WERI-Rb-1 (cell line): ENCODE data around the gene IGF2BP3.

Experiments used
- DNase-seq: peaks from one replicate; pipeline ENCODE4 v3.0.0-alpha.2; 2020
- H3K27ac ChIP-seq: fragments of 250-450 bp; sonication (Bioruptor Pico); 2 replicates; pipeline ENCODE4 v1.5.1; 2020; ENCODE audit warnings: mild to moderate bottlenecking, moderate library complexity
- H3K27me3 ChIP-seq: fragments of 250-450 bp; sonication (Bioruptor Pico); 2 replicates; pipeline ENCODE4 v1.5.1; 2021; ENCODE audit warnings: mild to moderate bottlenecking, low read depth, moderate library complexity; ENCODE audit not compliant: insufficient read depth, severe bottlenecking
- H3K36me3 ChIP-seq: fragments of 250-450 bp; sonication (Bioruptor Pico); 2 replicates; pipeline ENCODE4 v1.5.1; 2020; ENCODE audit warnings: mild to moderate bottlenecking, moderate library complexity
- H3K4me3 ChIP-seq: 2 replicates; pipeline ENCODE4 v1.5.1; 2011; ENCODE audit warnings: low read depth, mild to moderate bottlenecking, control low read depth, low read length
- H3K9me3 ChIP-seq: fragments of 250-450 bp; sonication (Bioruptor Pico); 2 replicates; pipeline ENCODE4 v1.5.1; 2021; ENCODE audit warnings: mild to moderate bottlenecking, moderate library complexity; ENCODE audit not compliant: severe bottlenecking
- TF ChIP-seq, protein P1 (sequence below): IDR thresholded peaks from 2 replicates; pipeline ENCODE4 v1.5.1; 2011; ENCODE audit warnings: low read depth, mild to moderate bottlenecking, control low read depth, inconsistent platforms, low read length

Gene IGF2BP3

DNA sequence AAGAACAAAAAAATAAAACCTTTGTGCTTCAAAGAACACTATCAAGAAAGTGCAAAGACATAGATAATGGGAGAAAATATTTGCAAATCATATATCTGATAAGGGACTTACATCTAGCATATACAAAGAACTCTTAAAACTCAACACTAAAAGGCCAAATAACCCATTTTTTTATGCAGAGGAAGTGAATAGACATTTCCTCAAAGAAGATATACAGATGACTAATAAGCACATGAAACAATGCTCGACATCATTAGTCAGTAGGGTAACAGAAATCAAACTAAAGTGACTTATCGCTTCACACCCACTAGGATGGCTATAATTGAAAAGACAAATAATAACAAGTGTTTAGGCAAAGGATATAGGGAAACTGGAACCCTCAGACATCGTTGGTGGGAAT lies 93.2 kb downstream of the IGF2BP3 start:
- Histone ChIP-seq H3K27me3 (no peaks in the 10 kb centered on the region), H3K4me3 (no peak overlapping the region), H3K36me3 (peaks cover 6% of the 10 kb centered on the region), H3K9me3 (no peaks in the 10 kb centered on the region), H3K27ac (no peak overlapping the region)
- TF ChIP-seq, protein P1, sequence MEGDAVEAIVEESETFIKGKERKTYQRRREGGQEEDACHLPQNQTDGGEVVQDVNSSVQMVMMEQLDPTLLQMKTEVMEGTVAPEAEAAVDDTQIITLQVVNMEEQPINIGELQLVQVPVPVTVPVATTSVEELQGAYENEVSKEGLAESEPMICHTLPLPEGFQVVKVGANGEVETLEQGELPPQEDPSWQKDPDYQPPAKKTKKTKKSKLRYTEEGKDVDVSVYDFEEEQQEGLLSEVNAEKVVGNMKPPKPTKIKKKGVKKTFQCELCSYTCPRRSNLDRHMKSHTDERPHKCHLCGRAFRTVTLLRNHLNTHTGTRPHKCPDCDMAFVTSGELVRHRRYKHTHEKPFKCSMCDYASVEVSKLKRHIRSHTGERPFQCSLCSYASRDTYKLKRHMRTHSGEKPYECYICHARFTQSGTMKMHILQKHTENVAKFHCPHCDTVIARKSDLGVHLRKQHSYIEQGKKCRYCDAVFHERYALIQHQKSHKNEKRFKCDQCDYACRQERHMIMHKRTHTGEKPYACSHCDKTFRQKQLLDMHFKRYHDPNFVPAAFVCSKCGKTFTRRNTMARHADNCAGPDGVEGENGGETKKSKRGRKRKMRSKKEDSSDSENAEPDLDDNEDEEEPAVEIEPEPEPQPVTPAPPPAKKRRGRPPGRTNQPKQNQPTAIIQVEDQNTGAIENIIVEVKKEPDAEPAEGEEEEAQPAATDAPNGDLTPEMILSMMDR: no peak
- DNase-seq: no peak

DNA sequence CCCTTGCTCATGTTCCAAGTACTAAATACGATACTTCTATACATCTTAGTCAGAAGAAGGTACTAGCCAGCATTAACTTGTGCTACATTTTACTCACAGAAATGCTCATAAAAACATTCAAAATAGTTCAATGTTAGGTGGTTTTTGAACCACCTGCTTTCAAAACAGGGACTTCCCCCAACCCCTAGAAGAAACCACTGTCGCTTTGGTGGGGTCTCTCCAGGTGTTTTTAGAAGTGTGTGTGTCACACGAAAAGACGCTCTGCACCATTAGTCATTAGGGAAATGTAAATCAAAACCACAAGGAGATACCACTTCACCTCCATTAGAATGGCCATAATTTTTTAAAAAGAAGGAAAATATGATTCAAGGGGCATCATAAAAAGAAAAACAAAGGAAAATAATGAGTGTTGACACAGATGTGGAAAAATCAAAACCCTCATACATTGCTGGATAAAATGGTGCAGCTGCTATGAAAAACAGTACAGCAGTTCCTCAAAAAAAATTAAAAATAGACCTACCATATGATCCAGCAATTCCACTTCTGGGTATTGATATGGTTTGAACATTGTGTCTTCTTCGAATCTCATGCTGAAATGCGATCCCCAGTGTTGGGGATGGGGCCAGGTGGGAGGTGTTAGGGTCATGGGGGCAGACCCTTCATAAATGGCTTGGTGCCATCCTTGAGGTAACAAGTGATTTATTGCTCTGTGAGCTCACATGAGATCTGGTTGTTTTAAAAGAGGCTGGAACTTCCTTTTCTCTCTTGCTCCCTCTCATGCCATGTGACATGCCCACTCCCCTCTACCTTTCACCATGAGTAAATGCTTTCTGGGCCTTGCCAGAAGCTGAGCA lies 96.9 kb downstream of the IGF2BP3 start:
- no peak overlapping the region for H3K4me3 ChIP-seq
- H3K27ac ChIP-seq: no peak overlapping the region
- no peaks in the 10 kb centered on the region; the same call in none of the 2 replicates for H3K36me3 ChIP-seq
- no peak for DNase-seq
- no peaks in the 10 kb centered on the region for H3K9me3 ChIP-seq
- H3K27me3 ChIP-seq: no peaks in the 10 kb centered on the region
- TF ChIP-seq, protein P1: no peak

DNA sequence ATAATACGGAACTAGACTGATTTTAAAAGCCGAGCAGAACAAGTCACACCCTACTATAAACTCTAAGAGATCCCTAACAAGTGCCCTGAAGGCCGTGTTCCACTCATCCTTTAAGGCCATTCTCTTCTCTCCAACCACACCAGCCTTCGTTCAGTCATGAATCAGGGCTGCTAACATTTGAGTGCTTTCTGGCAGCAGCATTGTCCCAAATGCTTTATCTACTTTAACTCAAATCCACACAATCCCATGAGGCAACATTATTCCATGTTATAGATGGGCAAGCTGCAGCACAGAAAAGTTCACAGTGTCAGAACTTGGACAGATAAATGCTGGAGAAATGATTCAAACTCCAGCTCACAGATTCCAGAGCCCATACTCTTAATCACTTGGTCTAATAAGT lies 97.7 kb downstream of the IGF2BP3 start:
- TF ChIP-seq, protein P1: no peak
- H3K27ac ChIP-seq: no peak overlapping the region
- H3K27me3 ChIP-seq: no peaks in the 10 kb centered on the region
- no peak for DNase-seq
- H3K36me3 ChIP-seq: no peaks in the 10 kb centered on the region; the same call in none of the 2 replicates
- no peaks in the 10 kb centered on the region for H3K9me3 ChIP-seq
- no peak overlapping the region for H3K4me3 ChIP-seq

DNA sequence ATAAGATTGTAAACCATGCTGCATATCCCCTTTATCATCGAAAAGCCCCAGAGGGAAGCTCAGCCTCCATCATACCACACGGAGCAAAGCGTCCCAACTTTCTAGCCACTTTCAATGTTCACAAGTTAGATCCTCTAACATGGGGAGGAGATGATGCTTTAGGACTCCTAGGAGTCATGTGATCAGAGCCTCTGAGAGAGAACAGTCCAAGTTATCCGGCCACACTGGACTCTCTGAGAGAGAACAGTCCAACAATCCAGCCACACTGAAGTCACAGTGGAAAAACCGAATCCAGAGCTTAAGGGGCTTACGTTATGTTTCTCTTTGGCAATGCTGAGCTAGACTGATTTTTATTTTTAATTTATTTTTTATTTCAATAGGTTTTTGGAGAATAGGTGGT lies 98.6 kb downstream of the IGF2BP3 start:
- no peak overlapping the region for H3K27ac ChIP-seq
- no peak for DNase-seq
- H3K9me3 ChIP-seq: no peaks in the 10 kb centered on the region
- H3K4me3 ChIP-seq: no peak overlapping the region
- TF ChIP-seq, protein P1: no peak
- no peaks in the 10 kb centered on the region; the same call in none of the 2 replicates for H3K36me3 ChIP-seq
- no peaks in the 10 kb centered on the region for H3K27me3 ChIP-seq

DNA sequence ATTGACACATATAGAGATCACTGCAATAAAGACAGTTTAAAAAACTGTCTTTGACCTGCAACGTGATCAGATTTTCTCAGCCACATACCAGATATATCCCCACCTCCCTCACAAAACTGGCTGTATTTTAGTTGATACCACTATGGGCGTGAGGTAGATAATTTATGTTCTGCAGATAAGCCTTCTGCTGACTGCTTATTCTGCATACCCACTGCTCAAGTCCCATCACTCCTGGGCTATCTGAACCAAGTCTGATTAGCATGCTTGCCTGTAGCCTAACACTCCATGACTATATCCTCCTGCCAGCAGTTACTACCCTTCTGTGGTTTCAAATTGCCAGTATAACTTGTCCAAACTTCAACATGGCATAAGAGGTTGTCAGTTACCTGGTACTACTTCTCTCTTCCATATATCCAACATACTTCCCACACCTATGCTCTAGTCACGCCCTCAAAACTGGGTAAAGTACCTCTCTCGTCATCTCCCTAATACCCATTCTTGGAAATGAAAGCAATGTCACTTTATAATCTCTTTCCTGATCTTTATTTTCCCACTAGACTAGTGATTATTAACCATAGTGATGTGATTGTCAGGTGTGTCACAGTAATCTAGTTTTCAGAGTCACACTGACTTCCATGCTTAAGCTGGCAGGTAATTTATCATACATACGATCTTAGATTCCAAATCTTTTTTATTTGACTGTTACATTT lies 100.4 kb downstream of the IGF2BP3 start:
- H3K36me3 ChIP-seq: peaks cover 4% of the 10 kb centered on the region
- no peak overlapping the region for H3K27ac ChIP-seq
- no peaks in the 10 kb centered on the region for H3K9me3 ChIP-seq
- TF ChIP-seq, protein P1: no peak
- H3K4me3 ChIP-seq: no peak overlapping the region
- no peak for DNase-seq
- no peaks in the 10 kb centered on the region for H3K27me3 ChIP-seq
